Midbrain (tissue), 1 donor: ENCODE data around the gene RNF26.
"Not testable (repeated sequence)": the region's sequence is repeated elsewhere in the genome, so short reads cannot be mapped to it uniquely, and the experiment has no call there.

Experiments used
- DNase-seq: peaks from one replicate; lab custom pipeline; 2025; lab: John Stamatoyannopoulos, UW

The RNF26 gene

GRCh38 chr11:119371778-119372182, 37.5 kb downstream of the RNF26 start:
- DNase-seq, result peak; percentile 70

- no peak for DNase-seq
Measured at GRCh38 chr11:119372260-119373058, 38.1 kb downstream of the RNF26 start.

- DNase-seq, result no peak
Measured at GRCh38 chr11:119373059-119373920, 39.0 kb downstream of the RNF26 start.

GRCh38 chr11:119373921-119374631, 39.7 kb downstream of the RNF26 start:
- peak; percentile 85 for DNase-seq

- peak; percentile 47 for DNase-seq
Measured at GRCh38 chr11:119374632-119375336, 40.5 kb downstream of the RNF26 start.

- DNase-seq, result peak; percentile 87
Measured at GRCh38 chr11:119375337-119376196, 41.2 kb downstream of the RNF26 start.

GRCh38 chr11:119376197-119376847, 42.0 kb downstream of the RNF26 start:
- DNase-seq, result peak; percentile 95

- DNase-seq, result no peak
Measured at GRCh38 chr11:119377112-119377901, 43.0 kb downstream of the RNF26 start.

GRCh38 chr11:119377961-119378667, 43.8 kb downstream of the RNF26 start:
- DNase-seq, result no peak

- no peak for DNase-seq
Measured at GRCh38 chr11:119378851-119379465, 44.6 kb downstream of the RNF26 start.

- DNase-seq, result no peak
Measured at GRCh38 chr11:119380160-119380826, 46.0 kb downstream of the RNF26 start.

GRCh38 chr11:119380827-119381180, 46.5 kb downstream of the RNF26 start:
- no peak for DNase-seq

GRCh38 chr11:119381181-119381988, 47.1 kb downstream of the RNF26 start, which contains the start of gene USP2:
USP2 (minus strand) TSS chr11:119381690; CDS start chr11:119373480, 8,210 bp downstream.
- DNase-seq, result peak; percentile 98

- no peak for DNase-seq
Measured at GRCh38 chr11:119382101-119382500, 47.8 kb downstream of the RNF26 start.

- not testable (repeated sequence) for DNase-seq
Measured at GRCh38 chr11:119382513-119382912, 48.2 kb downstream of the RNF26 start.

- no peak for DNase-seq
Measured at GRCh38 chr11:119384332-119384731, 50.0 kb downstream of the RNF26 start.
